NCI-H774 (cell line): Measurements from ENCODE around the gene C9orf85.
"Not testable (repeated sequence)": the region's sequence is repeated elsewhere in the genome, so short reads cannot be mapped to it uniquely, and the experiment has no call there.

ENCODE experiments used
- DNase-seq: peaks from one replicate; lab custom pipeline; 2025; lab: John Stamatoyannopoulos, UW

Gene C9orf85

DNA sequence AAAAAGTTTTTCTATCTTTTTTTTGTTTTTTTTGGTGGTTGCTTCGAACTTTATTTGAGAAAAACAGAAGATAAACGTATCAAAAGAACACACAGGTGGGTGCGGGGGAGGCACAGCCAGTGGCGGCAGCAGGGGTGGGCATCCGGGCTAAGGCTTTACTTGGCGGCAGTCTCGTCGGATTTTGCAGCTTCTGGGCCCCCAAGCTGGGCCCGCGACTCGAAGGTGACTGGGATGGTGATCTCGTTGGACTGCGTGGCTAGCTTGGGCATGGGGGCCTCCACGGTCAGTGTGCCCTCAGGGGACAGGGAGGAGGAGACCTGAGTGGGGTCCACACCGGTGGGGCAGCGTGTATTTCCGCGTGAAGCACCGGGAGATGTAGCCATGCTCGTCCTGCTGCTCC, 96.3 kb downstream of the C9orf85 start:
- not testable (repeated sequence) for DNase-seq

DNA sequence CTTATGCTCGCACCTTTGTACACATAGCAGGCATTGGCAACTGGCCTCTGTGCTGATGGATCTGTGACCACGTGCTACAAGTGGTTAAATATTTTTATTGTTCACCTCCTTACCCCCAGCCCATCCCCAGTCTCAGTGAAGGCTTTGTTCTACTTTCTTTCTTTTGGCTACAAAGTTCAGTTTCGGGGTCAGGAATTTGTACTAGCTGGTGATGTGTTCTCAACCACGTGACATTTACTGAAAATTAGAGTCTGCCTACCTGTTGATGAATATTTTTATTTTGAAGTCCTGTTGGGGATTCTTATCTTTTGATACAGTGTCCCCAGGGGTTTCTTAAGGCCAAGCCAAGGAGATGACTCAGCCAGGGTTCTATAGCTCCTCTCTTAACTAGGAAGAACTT, 101.2 kb downstream of the C9orf85 start:
- no peak for DNase-seq

DNA sequence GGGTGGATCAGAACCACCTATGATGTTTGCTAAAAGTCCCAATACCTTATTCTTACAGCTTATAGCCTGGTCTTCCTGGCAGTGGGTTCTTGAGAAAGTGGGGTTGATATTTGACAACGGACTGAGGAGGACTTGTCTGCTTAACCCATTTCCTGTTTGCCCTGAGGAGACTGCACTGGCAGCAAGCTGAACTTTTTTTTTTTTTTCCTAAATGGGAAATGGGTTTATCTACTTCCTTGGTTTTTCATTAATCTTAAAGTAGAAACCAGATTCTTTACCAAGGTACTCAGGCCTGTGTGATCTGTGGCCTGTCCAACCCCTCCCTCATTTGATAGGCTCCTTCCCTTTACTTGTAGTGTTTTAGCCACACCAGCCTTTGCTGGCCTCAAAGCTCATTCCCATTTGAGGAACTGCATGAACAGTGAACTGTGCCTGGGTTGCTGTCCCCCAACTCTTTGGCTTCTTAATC, 101.9 kb downstream of the C9orf85 start:
- no peak for DNase-seq

DNA sequence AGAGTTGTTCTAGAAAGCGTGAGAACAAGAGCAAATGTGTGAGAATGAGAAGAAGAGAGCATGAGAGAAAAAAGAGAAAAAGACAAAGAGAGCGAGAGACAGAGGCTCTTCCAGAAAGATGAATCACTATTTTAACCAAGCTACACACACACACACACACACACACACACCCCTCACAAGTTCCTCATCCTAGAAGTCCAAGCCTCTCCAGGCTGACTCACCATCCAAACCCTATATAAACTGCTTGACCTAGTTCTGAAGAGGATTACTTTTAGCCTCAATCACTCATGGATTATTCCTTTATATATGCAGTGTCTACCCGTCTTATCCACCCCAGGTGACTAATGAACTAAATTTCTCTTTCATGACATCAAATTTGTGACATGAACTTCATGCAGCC, 111.4 kb downstream of the C9orf85 start:
- DNase-seq = no peak
